HUES6 (cell line): ENCODE data around the gene ADK.

Source experiments
- H3K27ac ChIP-seq: 2 replicates; pipeline ENCODE4 v1.7.0; 2013; ENCODE audit warnings: low read depth, mild to moderate bottlenecking, low read length, inconsistent platforms
- H3K27me3 ChIP-seq: 2 replicates; pipeline ENCODE4 v1.6.1; 2013; ENCODE audit warnings: low read length; ENCODE audit not compliant: control insufficient read depth, insufficient read depth
- H3K36me3 ChIP-seq: 2 replicates; pipeline ENCODE4 v1.6.1; 2013; ENCODE audit warnings: low read length; ENCODE audit not compliant: control insufficient read depth, insufficient read depth
- H3K4me1 ChIP-seq: 2 replicates; pipeline ENCODE4 v1.6.1; 2013; ENCODE audit warnings: low read length; ENCODE audit not compliant: control insufficient read depth, insufficient read depth
- H3K4me3 ChIP-seq: 2 replicates; pipeline ENCODE4 v1.5.1; 2013; ENCODE audit warnings: low read depth, low read length
- H3K9ac ChIP-seq: one replicate; pipeline ENCODE4 v1.6.1; 2013; ENCODE audit warnings: mild to moderate bottlenecking, low read length
- H3K9me3 ChIP-seq: 2 replicates; pipeline ENCODE4 v1.6.1; 2013; ENCODE audit warnings: low read depth, low read length; ENCODE audit not compliant: control insufficient read depth, insufficient read depth

Gene ADK

DNA sequence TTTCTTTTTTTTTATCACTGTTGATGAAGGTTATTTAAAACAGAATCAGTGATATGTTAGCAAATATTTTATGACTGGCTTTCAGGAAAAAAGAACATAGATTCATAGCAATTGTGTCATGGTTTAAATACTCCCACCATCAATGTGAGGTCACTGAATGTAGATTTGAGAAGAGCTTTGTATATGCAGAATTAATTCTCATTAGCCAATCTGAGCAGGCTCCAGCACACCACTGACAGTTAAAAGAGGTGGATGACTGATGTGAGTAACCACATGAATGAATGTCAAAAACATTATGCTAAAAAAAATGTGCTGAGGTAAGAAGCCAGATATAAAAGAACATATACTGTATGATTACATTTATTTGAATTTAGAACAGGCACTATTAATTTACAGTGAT, 500.5 kb downstream of the ADK start:
- H3K4me1 ChIP-seq: peaks cover 1% of the 10 kb centered on the region
- H3K9me3 ChIP-seq: no peaks in the 10 kb centered on the region
- H3K4me3 ChIP-seq: no peak overlapping the region
- H3K27me3 ChIP-seq: no peaks in the 10 kb centered on the region
- H3K27ac ChIP-seq: no peak overlapping the region
- no peaks in the 10 kb centered on the region for H3K36me3 ChIP-seq
- no peak overlapping the region for H3K9ac ChIP-seq

DNA sequence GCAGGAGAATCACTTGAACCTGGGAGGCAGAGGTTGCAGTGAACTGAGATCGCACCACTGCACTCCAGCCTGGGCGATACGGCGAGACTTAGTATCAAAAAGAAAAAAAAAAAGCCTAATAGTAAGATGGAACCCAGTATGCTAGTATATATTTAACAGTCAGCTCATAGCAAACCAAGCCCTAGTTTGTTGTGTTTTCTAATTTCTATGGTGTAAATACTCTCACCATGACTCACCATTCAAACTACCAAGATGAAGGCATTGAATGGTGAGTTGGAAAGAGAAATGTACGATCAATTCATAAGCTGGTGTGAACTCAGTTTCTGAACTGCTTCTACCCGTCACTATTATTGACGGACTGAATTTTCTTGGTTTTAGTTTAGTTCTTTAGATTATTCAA, 501.6 kb downstream of the ADK start:
- Histone ChIP-seq H3K27me3 (no peaks in the 10 kb centered on the region), H3K4me1 (no peaks in the 10 kb centered on the region), H3K36me3 (no peaks in the 10 kb centered on the region), H3K27ac (no peak overlapping the region), H3K9me3 (no peaks in the 10 kb centered on the region), H3K9ac (no peak overlapping the region), H3K4me3 (no peak overlapping the region)

DNA sequence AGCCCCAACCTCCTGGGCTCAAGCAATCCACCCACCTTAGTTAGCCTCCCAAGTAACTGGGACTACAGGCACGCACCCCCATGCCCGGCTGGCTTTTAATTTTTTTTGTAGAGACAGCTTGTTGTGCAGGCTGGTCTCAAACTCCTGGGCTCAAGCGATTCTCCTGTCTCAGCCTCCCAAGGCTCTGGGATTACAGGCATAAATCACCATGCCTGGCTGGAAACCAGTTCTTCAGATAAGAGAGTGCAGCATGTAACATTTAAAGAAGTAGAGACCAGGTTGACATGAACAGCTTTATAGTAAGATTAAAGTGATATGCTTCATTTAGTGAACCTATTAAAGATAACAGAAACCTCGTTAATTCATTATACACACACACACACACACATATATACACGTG, 507.5 kb downstream of the ADK start:
- no peaks in the 10 kb centered on the region for H3K27me3 ChIP-seq
- no peak overlapping the region for H3K27ac ChIP-seq
- no peak overlapping the region for H3K4me3 ChIP-seq
- H3K9me3 ChIP-seq: no peaks in the 10 kb centered on the region
- H3K9ac ChIP-seq: no peak overlapping the region
- no peaks in the 10 kb centered on the region for H3K36me3 ChIP-seq
- H3K4me1 ChIP-seq: no peaks in the 10 kb centered on the region

DNA sequence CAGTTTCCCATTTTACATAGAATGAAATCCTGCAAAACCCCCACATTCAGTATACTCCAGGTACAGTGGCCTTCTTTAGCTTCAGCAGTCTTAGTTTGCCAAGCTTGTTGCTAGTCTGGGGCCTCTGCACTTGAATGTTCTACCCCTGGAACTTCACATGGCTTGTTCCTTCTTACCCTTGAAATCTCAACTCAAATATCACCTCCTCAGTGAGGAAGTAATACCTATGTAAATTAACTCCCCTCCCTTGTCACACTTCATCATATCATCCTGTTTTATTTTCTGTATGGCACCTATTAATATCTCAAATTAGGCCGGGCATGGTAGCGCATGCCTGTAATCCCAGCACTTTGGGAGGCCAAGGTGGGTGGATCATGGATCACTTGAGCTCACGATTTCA, 511.6 kb downstream of the ADK start:
- Histone ChIP-seq H3K4me3 (no peak overlapping the region), H3K4me1 (no peaks in the 10 kb centered on the region), H3K9ac (no peak overlapping the region), H3K27ac (no peak overlapping the region), H3K9me3 (no peaks in the 10 kb centered on the region), H3K36me3 (no peaks in the 10 kb centered on the region), H3K27me3 (no peaks in the 10 kb centered on the region)

DNA sequence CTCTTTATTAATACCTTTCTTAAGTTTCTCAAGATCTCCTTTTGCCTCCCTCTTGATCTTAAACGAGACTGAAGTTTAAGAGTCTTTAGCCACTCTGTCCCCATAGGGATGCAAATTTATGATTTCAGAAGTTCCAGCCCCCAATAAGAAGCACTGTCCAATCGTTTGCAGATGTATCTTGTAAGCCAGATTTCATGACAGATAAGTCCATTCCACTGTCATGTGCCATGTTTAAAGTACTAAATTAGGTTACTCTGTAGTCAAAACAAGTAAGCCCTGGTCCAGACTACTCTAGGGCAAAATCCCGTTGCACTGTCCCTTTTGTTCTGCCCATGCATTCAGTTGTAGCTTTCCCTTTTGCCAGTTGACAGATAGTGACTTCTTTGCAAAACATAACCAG, 518.2 kb downstream of the ADK start:
- H3K4me1 ChIP-seq: no peaks in the 10 kb centered on the region; the same call in 1 of the 2 replicates
- no peaks in the 10 kb centered on the region for H3K9me3 ChIP-seq
- no peak overlapping the region for H3K9ac ChIP-seq
- H3K27ac ChIP-seq: no peak overlapping the region
- no peaks in the 10 kb centered on the region for H3K36me3 ChIP-seq
- H3K27me3 ChIP-seq: no peaks in the 10 kb centered on the region
- no peak overlapping the region for H3K4me3 ChIP-seq

DNA sequence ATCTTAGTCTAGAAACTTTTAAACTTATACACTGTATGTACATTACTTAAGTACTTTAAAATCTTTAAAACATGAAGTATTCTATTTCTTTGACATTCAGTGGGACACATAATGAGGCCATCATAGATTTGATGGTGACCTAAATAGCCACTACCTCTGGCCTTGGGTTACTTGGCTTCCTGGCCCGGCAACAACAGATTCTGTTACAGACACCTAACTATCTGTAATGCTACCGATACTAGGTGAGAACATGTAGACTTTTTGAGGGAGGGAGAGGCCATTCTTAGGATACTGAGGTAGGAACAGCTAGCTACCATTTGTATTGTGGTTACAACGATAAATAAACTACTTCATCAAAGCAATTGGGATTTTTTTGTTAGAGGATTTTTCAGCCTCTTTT, 520.7 kb downstream of the ADK start:
- Histone ChIP-seq H3K27ac (no peak overlapping the region), H3K4me3 (no peak overlapping the region), H3K27me3 (no peaks in the 10 kb centered on the region), H3K9me3 (no peaks in the 10 kb centered on the region), H3K9ac (no peak overlapping the region), H3K36me3 (no peaks in the 10 kb centered on the region), H3K4me1 (no peaks in the 10 kb centered on the region; the same call in 1 of the 2 replicates)

DNA sequence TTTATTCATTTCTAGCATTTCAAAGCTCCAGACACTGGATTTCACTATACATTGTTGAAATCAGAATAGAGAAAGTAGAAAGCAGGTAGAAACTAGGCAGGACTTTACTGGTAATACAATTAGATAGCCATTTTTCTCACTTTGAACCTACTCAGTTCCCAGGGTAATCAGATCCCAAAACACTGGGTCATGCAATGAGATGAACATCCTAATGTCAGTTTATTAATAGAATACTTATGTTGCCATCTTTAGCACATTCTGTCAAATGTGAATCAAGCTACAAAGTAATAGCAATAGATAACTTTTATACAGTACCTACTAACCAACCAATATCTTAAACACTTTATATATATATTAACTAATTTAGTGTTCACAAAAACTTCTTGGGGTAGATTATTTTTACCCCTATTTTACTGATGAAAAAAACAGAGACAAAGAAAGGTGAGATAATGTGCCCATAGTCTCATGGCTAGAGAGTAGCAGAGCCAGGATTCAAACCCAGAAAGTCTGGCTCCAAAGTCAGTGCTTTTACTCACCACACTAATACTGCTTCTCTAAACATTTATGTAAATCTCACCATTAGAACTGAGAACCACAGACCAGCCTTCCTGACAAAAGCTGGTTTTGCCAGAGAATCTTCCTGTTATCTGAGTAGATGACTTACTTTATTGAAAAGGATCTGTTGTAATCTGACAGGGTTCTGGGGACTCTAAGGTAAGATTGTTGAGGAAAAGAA, 521.6 kb downstream of the ADK start:
- H3K4me3 ChIP-seq: no peak overlapping the region
- no peaks in the 10 kb centered on the region; the same call in 1 of the 2 replicates for H3K4me1 ChIP-seq
- H3K9me3 ChIP-seq: no peaks in the 10 kb centered on the region
- no peaks in the 10 kb centered on the region for H3K36me3 ChIP-seq
- no peak overlapping the region for H3K27ac ChIP-seq
- H3K27me3 ChIP-seq: no peaks in the 10 kb centered on the region
- H3K9ac ChIP-seq: no peak overlapping the region

DNA sequence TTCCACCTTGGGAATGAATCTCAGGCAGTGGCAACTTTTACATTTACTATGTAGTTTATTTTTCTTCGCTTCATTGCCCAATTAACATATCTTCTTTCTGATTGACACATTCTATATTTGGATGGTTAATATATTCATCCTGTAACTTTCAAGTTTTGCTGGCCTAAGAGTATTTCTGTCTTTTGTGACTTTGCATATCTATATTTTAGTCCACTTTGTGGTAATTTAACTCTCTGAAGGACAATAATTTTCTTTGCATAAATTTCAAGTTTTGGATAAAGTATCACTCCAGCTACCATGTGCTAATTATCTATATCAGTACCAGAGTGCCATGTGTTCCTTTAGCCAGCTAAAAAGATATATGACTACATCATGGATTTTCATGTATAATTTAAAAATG, 523.9 kb downstream of the ADK start:
- Histone ChIP-seq H3K36me3 (no peaks in the 10 kb centered on the region), H3K27ac (no peak overlapping the region), H3K27me3 (no peaks in the 10 kb centered on the region), H3K9me3 (no peaks in the 10 kb centered on the region), H3K4me3 (no peak overlapping the region), H3K9ac (no peak overlapping the region), H3K4me1 (no peaks in the 10 kb centered on the region; the same call in 1 of the 2 replicates)

DNA sequence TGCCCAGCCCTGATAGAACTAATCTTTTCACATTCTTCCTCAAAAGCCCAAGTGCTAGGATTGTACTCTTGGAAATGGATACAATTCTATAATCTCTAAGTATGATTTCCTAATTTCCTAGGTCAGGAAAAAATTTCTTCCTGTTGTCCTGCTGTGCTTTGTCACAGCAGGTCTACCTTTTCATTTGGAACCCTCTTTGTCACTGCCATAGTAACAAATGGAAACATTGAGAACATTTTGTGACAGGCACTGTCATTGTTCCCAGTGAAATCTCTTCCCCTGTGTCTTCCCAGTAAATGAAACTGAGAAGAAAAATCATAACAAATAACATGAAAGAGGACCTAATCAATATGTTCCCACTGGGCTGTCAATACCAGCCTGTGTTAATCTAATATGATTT, 524.5 kb downstream of the ADK start:
- Histone ChIP-seq H3K4me3 (no peak overlapping the region), H3K9me3 (no peaks in the 10 kb centered on the region), H3K27ac (no peak overlapping the region), H3K27me3 (no peaks in the 10 kb centered on the region), H3K36me3 (no peaks in the 10 kb centered on the region), H3K4me1 (no peaks in the 10 kb centered on the region; the same call in 1 of the 2 replicates), H3K9ac (no peak overlapping the region)

DNA sequence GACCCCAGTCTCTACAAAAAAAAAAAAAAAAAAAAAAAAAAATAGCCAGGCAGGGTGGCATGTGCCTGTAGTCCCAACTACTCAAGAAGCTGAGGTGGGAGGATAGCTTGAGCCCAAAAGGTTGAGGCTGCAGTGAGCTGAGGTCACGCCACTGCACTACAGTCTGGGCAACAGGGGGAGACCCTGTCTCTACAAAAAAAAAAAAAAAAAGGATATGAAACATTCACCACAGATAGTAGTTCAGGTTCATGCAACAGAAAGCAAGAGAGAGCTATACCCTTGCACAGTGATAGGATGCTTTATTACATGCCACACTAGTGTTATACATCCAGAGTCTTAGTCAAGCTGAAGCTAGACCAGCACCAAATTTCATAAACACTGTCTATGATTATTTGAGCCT, 526.9 kb downstream of the ADK start:
- no peak overlapping the region for H3K27ac ChIP-seq
- H3K27me3 ChIP-seq: no peaks in the 10 kb centered on the region
- H3K36me3 ChIP-seq: no peaks in the 10 kb centered on the region
- no peak overlapping the region for H3K9ac ChIP-seq
- no peaks in the 10 kb centered on the region for H3K4me1 ChIP-seq
- H3K4me3 ChIP-seq: no peak overlapping the region
- H3K9me3 ChIP-seq: no peaks in the 10 kb centered on the region

DNA sequence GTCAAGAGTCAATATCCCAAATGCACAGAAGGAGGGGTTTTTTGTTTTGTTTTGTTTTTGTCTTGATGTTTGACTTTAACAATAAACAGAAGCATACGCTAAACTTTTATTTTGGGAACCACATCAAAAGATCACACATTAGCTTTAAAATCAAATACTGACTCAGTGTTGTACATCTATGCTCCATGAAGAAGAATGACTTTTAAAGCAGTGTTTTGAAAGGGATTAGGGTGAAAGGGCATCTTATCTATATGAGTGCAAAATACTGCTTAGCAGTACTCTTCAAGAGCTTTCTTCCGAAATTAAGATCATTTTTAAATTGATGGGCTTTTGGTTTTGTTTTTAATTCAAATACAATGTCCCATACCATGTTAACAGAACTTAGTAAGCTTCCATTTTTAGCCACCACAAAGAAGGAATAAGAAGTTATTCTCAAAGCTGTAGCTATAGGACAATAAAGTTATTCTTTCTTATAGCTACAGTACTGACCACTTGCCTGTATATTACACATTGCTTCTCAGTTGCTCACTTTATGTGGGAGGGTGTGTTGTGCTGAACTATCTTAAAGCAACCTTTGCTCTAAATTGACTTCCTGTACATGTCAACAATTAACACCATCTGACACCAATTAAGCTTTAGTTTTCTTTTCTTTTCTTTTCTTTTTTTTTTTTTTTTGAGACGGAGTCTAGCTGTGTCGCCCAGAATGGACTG, 531.1 kb downstream of the ADK start:
- Histone ChIP-seq H3K27ac (no peak overlapping the region), H3K4me1 (no peaks in the 10 kb centered on the region), H3K4me3 (no peak overlapping the region), H3K27me3 (no peaks in the 10 kb centered on the region), H3K36me3 (no peaks in the 10 kb centered on the region), H3K9me3 (no peaks in the 10 kb centered on the region), H3K9ac (no peak overlapping the region)
